Peyer's patch (tissue), 4 donors: ENCODE data around the gene NCOA7.

Experiments
- CTCF ChIP-seq, 6 experiments: fragments of 450-650 bp in 4 of 6; fragments of 200-600 bp in 2 of 6; sonication (generic) in 1 of 6; IDR thresholded peaks; one replicate each; pipeline ENCODE4 v1.5.1; 2017 to 2019; ENCODE audit warnings: antibody characterized with exemption in 6 of 6, mild to moderate bottlenecking in 3 of 6, moderate library complexity in 1 of 6
- POLR2A ChIP-seq, 2 donors: fragments of 450-650 bp; IDR thresholded peaks; one replicate each; pipeline ENCODE4 v1.5.1; 2017; ENCODE audit warnings: antibody characterized with exemption in 2 of 2, mild to moderate bottlenecking in 2 of 2, moderate library complexity in 2 of 2

GRCh38 chr6:125808591-125808990 is 17.8 kb downstream of the NCOA7 start:
- TF ChIP-seq CTCF (IDR thresholded peaks at IDR 0.05) (no peak), POLR2A (IDR thresholded peaks at IDR 0.05) (no peak)
